HG03060 (cell line): ENCODE results near the gene FAM47E.

Experiments
- ATAC-seq: cut with Tn5 transposase; IDR thresholded peaks from one replicate; pipeline ENCODE4 v1.9.1; 2021; ENCODE audit warnings: low read depth, moderate number of reproducible peaks; ENCODE audit not compliant: unreplicated experiment

The FAM47E gene

GRCh38 chr4:76298227-76298626 is 46.7 kb downstream of the FAM47E start:
- no peak for ATAC-seq

GRCh38 chr4:76300012-76300411 is 48.5 kb downstream of the FAM47E start:
- ATAC-seq = no peak

GRCh38 chr4:76301068-76301774 is 49.7 kb downstream of the FAM47E start:
- ATAC-seq = peak; percentile 99

GRCh38 chr4:76301775-76302162 is 50.2 kb downstream of the FAM47E start:
- ATAC-seq = no peak

GRCh38 chr4:76302826-76303438 is 51.4 kb downstream of the FAM47E start:
- no peak for ATAC-seq

GRCh38 chr4:76305033-76305687 is 53.6 kb downstream of the FAM47E start:
- no peak for ATAC-seq

- ATAC-seq = no peak
Observed at GRCh38 chr4:76305971-76306881, 54.7 kb downstream of the FAM47E start, which contains the start of gene STBD1. Gene STBD1 (plus strand): TSS chr4:76306733. CDS start chr4:76306770, 37 bp downstream.

- no peak for ATAC-seq
Observed at GRCh38 chr4:76306882-76307659, 55.5 kb downstream of the FAM47E start.

- no peak for ATAC-seq
Observed at GRCh38 chr4:76307660-76308014, 56.1 kb downstream of the FAM47E start.

- ATAC-seq = no peak
Observed at GRCh38 chr4:76308548-76308947, 57.0 kb downstream of the FAM47E start.

GRCh38 chr4:76309939-76310550 is 58.5 kb downstream of the FAM47E start:
- ATAC-seq = no peak

- ATAC-seq = no peak
Observed at GRCh38 chr4:76310683-76311082, 59.2 kb downstream of the FAM47E start.

GRCh38 chr4:76311896-76312331 is 60.4 kb downstream of the FAM47E start:
- no peak for ATAC-seq

- no peak for ATAC-seq
Observed at GRCh38 chr4:76312457-76312856, 60.9 kb downstream of the FAM47E start.

GRCh38 chr4:76313547-76313946 is 62.0 kb downstream of the FAM47E start:
- ATAC-seq = no peak

- ATAC-seq = no peak
Observed at GRCh38 chr4:76315267-76315918, 63.9 kb downstream of the FAM47E start.

GRCh38 chr4:76316131-76316530 is 64.6 kb downstream of the FAM47E start:
- no peak for ATAC-seq

GRCh38 chr4:76322236-76322635 is 70.7 kb downstream of the FAM47E start:
- ATAC-seq = no peak

GRCh38 chr4:76325072-76325471 is 73.6 kb downstream of the FAM47E start:
- ATAC-seq = no peak
